ES-I3 (cell line): ENCODE data around the gene CD300LG.
A peak's percentile ranks its signal among the peaks of the same experiment; 100 is the strongest.
"Not testable (repeated sequence)": the region's sequence is repeated elsewhere in the genome, so short reads cannot be mapped to it uniquely, and the experiment has no call there.

Source experiments
- H3K36me3 ChIP-seq: 2 replicates; pipeline ENCODE4 v1.6.1; 2013; ENCODE audit warnings: mild to moderate bottlenecking, low read length, control low read depth, moderate library complexity; ENCODE audit not compliant: insufficient read depth
- H3K4me1 ChIP-seq: 2 replicates; pipeline ENCODE4 v1.6.1; 2013; ENCODE audit warnings: mild to moderate bottlenecking, control low read depth, low read length; ENCODE audit not compliant: insufficient read depth
- H3K9ac ChIP-seq: 2 replicates; pipeline ENCODE4 v1.6.1; 2013; ENCODE audit warnings: low read depth, mild to moderate bottlenecking, low read length, moderate library complexity
- H3K9me3 ChIP-seq: 2 replicates; pipeline ENCODE4 v1.6.1; 2013; ENCODE audit warnings: mild to moderate bottlenecking, low read length, moderate library complexity; ENCODE audit not compliant: control insufficient read depth, insufficient read depth

Gene CD300LG

DNA sequence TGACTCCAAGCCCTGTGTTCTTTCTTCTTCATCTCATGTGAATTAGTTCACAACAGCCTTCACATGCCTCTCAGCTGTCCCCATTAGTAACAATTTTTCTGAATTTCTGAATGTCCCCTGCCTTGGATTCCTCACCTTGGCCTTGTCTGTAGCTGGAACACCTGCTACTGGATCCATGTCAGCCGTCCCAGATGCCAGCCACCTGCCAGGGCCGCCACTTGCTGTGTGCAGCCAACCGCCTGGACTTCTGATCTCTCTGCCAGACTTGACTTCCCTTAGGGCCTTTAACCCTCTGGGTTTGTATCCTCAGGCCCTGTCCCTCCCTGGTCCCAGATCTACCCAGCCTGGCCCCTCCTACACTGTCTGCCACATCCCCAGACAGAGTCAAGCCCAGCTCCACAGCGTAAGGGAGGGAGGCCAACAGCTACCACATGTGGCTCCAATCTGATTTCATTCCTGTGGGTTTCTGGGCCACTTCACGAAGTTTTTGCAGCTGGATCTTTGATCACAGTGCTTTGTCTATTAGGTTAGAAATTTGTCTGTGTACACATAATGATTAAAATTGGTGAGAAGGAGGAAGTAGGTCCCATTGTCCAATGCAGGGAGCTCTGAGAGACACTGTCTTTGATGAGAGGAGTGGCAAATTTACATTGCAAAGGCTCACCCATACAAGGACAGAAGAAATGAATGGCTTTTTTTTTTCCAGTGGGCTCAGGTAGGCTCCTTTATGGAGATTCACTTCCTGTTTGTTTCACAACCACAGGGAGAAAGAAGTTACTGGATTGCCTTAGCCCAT, 45.1 kb downstream of the CD300LG start:
- Histone ChIP-seq H3K4me1 (peaks cover 28% of the 10 kb centered on the region), H3K9ac (peak overlapping the region; percentile 2; the same call in 1 of the 2 replicates), H3K9me3 (no peaks in the 10 kb centered on the region)

DNA sequence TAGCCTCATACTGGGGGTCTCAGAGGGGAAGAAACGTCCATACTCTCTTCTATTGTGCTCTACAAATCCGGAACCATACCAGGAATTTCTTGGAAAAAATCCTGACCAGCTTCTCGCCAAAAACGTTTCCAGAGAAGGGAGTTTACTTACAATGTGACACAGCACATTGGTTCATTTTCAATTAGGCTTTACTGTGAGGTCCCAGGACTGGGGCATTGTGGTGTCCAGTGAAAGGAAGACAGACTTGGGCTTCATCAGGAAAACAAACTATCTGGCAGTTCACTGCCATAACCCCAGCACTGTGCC, 45.6 kb downstream of the CD300LG start:
- Histone ChIP-seq H3K36me3 (no peaks in the 10 kb centered on the region), H3K4me1 (peaks cover 28% of the 10 kb centered on the region), H3K9ac (no peak overlapping the region), H3K9me3 (no peaks in the 10 kb centered on the region)

More for the DNA sequence above, 45.1 kb downstream of the CD300LG start:
- H3K36me3 ChIP-seq: no peaks in the 10 kb centered on the region

DNA sequence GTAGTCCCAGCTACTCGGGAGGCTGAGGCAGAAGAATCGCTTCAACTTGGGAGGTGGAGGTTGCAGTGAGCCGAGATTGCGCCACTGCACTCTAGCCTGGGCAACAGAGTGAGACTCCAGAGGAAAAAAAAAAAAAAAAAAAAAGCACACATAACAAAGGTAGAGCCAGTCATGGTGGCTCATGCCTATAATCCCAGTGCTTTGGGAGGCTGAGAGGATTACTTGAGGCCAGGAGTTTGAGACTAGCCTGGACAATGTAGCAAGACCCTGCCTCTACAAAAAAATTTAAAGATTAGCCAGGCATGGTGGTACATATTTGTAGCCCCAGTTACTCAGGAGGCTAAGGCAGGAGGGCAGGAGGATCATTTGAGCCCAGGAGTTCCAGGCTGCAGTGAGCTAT, 47.5 kb downstream of the CD300LG start:
- H3K9me3 ChIP-seq, H3K36me3 ChIP-seq, H3K9ac ChIP-seq: not testable (repeated sequence)
- peaks cover 28% of the 10 kb centered on the region for H3K4me1 ChIP-seq

- no peaks in the 10 kb centered on the region for H3K9me3 ChIP-seq
- H3K9ac ChIP-seq: no peak overlapping the region
- H3K4me1 ChIP-seq: peaks cover 19% of the 10 kb centered on the region
- no peaks in the 10 kb centered on the region for H3K36me3 ChIP-seq
These were observed 50.9 kb downstream of the CD300LG start for GRCh38 chr17:43897831-43898230.

DNA sequence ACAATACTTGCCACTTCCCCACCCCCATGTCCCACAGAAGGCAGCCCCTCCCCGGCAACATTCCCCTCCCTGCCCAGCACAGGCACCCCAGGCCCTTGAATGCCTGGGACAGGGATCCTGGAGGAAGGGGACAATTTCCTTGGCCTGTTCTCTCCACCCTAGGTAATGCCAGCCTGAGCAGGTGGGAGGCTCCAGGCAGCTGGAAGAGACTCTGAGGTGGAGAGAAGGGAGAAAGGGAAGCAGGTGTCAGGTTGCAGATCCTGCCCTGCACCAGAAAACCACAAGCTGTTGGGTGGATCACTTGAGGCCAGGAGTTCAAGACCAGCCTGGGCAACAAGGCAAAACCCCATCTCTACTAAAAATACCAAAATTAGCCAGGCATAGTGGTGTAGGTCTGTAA, 51.5 kb downstream of the CD300LG start:
- H3K9me3 ChIP-seq: no peaks in the 10 kb centered on the region
- H3K36me3 ChIP-seq: no peaks in the 10 kb centered on the region
- peaks cover 13% of the 10 kb centered on the region for H3K4me1 ChIP-seq
- no peak overlapping the region for H3K9ac ChIP-seq

- Histone ChIP-seq H3K36me3 (no peaks in the 10 kb centered on the region), H3K9me3 (no peaks in the 10 kb centered on the region), H3K4me1 (peaks cover 12% of the 10 kb centered on the region), H3K9ac (peak overlapping the region; percentile 63)
These were observed 53.3 kb downstream of the CD300LG start for GRCh38 chr17:43900183-43900857.

DNA sequence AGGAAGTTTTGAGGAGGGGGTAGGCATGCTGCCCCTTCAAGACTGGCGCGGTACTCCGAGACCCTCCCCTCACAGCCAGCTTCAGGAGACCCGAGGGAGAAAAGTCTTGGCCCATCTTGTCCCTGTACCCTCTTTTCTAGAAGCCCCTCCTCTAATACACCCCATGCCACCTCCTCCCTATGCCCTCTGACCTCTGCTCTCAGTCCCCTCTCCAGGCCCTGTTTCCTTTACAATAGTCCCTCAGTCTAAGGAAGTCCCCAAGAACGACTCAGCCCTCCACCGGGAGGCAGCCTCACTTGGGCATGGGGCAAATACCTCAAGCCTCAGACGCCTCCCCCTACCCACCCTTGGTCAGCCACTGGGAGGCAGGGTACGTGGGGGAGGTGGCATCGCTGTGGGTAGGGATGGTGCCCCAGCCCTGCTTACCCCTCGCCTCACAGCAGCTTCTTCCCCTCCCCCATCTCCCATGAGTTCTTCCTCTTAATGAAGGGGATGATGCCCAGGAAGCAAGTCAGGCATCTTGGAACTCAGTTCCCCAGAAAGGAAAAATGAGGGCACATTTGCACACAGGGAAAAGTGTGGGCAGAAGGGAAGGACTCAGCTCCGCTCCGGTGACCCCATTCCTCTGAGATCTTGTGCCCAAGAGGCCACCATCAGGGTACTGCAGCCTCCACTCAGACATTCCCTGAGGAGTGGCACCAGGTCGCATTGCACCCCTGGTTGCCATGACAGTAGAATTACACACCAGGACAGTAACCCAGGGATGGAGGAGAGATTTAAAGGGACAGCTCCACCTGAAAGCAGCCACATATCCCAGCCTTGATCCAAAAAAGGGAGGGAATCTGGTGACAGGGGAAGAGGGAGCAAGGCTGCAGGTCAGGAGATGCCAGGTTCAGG, 54.1 kb downstream of the CD300LG start:
- Histone ChIP-seq H3K9ac (peak overlapping the region; percentile 63; the same call in 1 of the 2 replicates), H3K36me3 (no peaks in the 10 kb centered on the region)

GRCh38 chr17:43901861-43902589, 55.0 kb downstream of the CD300LG start:
- peaks cover 17% of the 10 kb centered on the region for H3K4me1 ChIP-seq
- H3K36me3 ChIP-seq: no peaks in the 10 kb centered on the region
- H3K9me3 ChIP-seq: no peaks in the 10 kb centered on the region
- H3K9ac ChIP-seq: no peak overlapping the region

More for the DNA sequence above, 54.1 kb downstream of the CD300LG start:
- H3K9me3 ChIP-seq: no peaks in the 10 kb centered on the region
- H3K4me1 ChIP-seq: peaks cover 17% of the 10 kb centered on the region

- H3K9ac ChIP-seq: peak overlapping the region; percentile 55
- no peaks in the 10 kb centered on the region for H3K36me3 ChIP-seq
- H3K9me3 ChIP-seq: no peaks in the 10 kb centered on the region
- H3K4me1 ChIP-seq: peaks cover 17% of the 10 kb centered on the region
These were observed 58.5 kb downstream of the CD300LG start for GRCh38 chr17:43905400-43905984.

DNA sequence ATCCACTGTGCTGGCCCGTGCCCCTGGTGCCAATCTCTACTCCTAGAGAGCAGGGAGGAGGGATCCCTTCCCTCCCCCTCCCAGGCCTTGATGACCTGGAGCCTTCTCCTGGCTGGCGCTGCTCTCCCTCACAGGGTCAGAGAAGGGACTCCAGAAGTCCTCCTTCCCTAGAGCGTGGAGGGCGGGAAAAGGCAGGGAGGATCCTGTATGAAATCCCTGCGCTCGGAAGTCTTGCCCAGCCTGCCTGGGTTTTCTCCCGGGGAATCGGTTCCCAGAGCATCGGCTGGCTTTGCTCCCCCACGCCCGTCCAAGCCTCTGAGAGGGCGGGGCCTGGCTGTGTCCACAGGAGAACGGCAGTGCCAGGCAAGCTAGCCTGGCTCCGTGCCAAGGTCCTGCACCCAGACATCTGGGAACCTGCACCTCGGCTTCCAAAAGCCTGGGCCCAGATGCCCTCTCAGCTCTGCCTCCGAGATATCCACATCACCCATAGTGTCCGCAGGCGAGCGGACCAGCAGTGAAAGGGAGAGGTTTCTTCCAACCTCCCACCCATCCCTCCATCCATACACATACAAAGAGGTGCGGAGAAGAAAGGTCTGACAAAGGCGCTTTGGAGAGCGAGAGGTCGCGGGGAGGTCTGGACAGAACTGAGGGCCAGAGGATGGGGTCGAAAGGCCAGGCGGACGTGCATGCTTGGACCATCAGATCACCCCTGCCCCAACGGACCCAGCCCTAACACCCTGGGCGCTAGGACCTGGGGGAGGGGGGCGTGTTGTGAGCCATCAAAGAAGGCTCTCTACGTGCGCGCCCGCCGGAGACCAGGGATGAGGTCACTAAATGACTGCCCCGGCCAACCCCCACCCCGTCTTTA, 59.2 kb downstream of the CD300LG start:
- H3K9ac ChIP-seq: peak overlapping the region; percentile 82
- H3K4me1 ChIP-seq: peaks cover 14% of the 10 kb centered on the region
- no peaks in the 10 kb centered on the region for H3K36me3 ChIP-seq
- no peaks in the 10 kb centered on the region for H3K9me3 ChIP-seq

GRCh38 chr17:43906951-43907424, 60.0 kb downstream of the CD300LG start:
- H3K9ac ChIP-seq: peak overlapping the region; percentile 82; the same call in 1 of the 2 replicates

DNA sequence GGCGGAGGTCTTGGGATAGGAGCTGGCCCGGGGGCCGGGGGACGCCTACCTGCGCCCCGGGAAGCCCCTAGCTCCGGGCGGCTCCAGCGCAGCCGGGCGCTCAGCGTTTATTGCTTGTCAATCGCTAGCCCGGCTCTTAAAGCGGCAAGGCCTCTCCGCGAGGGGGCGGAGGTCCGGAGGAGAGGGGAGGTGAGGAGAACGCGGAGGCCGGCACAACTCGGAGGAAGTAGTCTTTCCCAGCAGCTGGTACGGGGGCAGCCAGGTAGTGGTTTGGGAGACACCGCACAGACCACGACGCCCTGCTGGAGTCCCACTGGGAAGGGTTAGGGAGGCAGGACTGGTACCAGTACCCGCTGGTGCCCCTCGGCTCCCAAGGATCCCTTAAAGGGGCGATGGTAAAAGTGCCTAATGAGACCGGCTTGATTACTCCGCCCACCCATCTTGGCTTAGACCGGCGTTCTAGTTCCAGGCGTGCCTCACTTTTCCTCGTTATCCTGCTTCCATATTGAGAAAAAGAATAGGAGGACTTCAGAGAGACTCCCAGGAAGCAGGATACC, 60.5 kb downstream of the CD300LG start, which contains the start of gene MPP2:
Gene MPP2 (minus strand): TSS at position 112 of the 557 bp plus-strand sequence. CDS start 3,076 bp downstream, outside the sequence.
- Histone ChIP-seq H3K9me3 (no peaks in the 10 kb centered on the region), H3K36me3 (no peaks in the 10 kb centered on the region), H3K9ac (peak within 1 kb of the TSS; percentile 82), H3K4me1 (peaks cover 6% of the 10 kb centered on the region; the same call in 1 of the 2 replicates)

More at GRCh38 chr17:43906951-43907424, 60.0 kb downstream of the CD300LG start:
- Histone ChIP-seq H3K36me3 (no peaks in the 10 kb centered on the region), H3K4me1 (peaks cover 6% of the 10 kb centered on the region; the same call in 1 of the 2 replicates), H3K9me3 (no peaks in the 10 kb centered on the region)
